ENCODE results near the gene RASGRP3. TPM values are rescaled to one million over a fixed set of nuclear protein-coding genes. Genes with fewer than 3 reads are reported as not detected.

RASGRP3 gene
- total RNA-seq, 1 donor from 2014 or later, result 4.3 TPM

DNA sequence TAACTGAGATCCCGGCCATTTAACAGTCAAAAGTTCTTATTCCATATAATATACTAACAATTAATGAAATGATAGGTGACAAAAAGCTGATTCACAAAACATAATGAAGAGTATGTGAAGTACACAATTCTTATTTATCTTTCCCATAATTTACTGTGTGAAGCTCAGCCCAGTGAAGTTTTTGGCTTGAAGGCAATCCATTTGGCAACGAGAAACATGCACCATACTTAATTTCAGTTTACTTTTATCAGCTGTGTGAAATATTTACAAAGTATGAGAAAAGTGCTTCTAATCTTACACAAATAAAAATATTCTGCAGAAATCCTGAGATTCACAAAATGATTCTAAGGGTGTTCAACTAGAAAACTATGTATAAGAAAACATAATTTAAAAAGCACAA is 110.3 kb downstream of the RASGRP3 start:
- no peak for ATAC-seq

GRCh38 chr2:33588232-33588631 is 111.8 kb downstream of the RASGRP3 start:
- ATAC-seq, result no peak

GRCh38 chr2:33589444-33589843 is 113.0 kb downstream of the RASGRP3 start:
- no peak for ATAC-seq

- no peak for ATAC-seq
These were observed 118.9 kb downstream of the RASGRP3 start for GRCh38 chr2:33595385-33595784.

DNA sequence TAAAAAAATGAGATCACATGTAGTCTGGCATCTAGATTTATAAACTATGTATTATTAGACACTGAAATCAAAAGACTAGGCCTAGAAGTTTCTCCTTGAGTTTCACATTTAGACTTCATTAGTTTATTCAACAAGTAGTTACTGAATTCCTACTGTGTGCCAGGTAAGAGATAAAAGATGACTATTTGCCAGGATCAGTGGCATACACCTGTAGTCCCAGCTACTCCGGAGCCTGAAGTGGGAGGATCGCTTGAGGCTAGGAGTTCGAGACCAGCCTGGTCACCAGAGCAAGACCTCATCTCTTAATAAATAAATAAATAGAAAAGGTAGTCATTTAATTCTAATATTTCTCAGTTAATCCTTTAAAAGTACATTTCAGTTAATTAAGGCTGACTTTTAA is 120.6 kb downstream of the RASGRP3 start:
- no peak for ATAC-seq

DNA sequence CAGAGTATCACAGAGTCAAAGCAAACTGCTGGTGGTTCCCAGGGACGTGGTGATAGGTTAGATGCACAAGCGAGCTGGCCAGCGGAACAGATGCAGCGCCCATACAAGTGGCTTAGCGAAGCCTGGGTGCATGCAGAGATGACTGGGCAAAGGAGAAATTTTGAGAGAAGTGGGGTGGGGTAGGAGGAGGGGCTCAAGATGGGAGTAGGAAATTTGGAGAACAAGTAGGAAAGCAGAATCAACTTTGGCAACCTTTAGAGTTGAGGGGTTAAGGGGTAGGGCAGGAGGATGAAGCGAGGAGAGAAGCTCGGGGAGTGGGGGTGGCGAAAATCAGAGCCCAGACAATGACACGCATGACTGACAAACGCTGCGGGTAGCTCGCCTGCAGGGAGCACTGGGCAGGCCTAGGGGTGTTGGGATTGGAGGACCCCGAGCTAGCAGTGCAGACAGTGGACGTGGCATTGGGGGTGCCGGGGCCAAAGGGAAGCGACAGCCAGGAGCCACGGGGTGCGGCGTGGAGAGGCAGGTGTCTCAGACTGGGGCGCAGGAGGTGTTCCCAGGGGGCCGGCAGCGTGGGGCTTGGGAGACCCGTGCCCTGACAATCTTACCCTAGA is 122.2 kb downstream of the RASGRP3 start:
- peak; percentile 43 for ATAC-seq

- peak; percentile 99 for ATAC-seq
These were observed 122.9 kb downstream of the RASGRP3 start, which contains the start of gene FAM98A for GRCh38 chr2:33599175-33599942. Gene FAM98A, minus strand, starts transcription at chr2:33599299. Its CDS starts 78 bp downstream, at chr2:33599221.

DNA sequence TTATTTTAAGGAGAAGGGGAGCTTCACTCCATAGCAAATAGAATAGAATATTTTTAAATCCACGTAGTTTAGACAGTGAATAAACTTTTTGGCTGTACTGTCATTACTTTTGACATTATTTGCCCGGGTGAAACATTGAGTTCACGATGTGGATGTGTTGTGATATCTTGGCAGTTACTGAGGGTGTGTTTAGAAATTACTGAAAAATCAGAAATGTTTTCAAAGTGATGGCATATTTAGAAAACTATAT is 123.4 kb downstream of the RASGRP3 start:
- no peak for ATAC-seq

DNA sequence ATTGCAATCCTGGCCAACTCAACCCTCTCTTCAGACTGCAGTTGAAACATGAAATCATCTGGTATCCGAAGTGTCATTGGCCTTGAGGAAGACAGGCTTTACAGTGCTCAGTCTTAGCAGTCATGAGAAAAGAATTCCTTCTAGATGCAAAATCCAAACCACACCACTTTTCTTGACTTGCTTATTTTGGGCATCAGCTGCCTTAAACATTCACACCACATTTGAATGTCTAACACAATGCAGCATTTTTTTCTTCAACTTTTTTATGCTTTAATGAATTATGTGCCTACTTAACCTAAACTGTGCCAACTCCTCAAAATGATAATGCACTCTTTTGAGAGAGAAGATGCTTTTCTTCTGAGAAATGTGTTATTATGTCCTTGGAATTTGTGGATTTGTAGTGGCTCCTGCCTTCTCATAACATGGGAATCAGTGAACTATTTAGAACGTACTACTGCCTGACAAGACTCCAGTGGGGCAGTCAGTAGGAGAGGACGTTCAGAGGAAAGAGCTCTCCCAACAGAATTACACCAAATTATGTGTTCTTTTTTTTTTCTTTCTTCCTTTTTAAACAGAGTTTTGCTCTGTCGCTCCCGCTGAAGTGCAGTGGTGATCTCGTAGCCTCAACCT is 125.9 kb downstream of the RASGRP3 start:
- ATAC-seq, result no peak

- ATAC-seq, result no peak
These were observed 127.0 kb downstream of the RASGRP3 start for GRCh38 chr2:33603416-33603815.

- ATAC-seq, result peak; percentile 87
These were observed 128.6 kb downstream of the RASGRP3 start for GRCh38 chr2:33605056-33605455.

- no peak for ATAC-seq
These were observed 129.7 kb downstream of the RASGRP3 start for GRCh38 chr2:33606100-33606499.

- ATAC-seq, result no peak
These were observed 130.2 kb downstream of the RASGRP3 start for GRCh38 chr2:33606622-33607021.

- no peak for ATAC-seq
These were observed 130.8 kb downstream of the RASGRP3 start for GRCh38 chr2:33607251-33607721.

- ATAC-seq, result no peak
These were observed 131.5 kb downstream of the RASGRP3 start for GRCh38 chr2:33607905-33608304.

DNA sequence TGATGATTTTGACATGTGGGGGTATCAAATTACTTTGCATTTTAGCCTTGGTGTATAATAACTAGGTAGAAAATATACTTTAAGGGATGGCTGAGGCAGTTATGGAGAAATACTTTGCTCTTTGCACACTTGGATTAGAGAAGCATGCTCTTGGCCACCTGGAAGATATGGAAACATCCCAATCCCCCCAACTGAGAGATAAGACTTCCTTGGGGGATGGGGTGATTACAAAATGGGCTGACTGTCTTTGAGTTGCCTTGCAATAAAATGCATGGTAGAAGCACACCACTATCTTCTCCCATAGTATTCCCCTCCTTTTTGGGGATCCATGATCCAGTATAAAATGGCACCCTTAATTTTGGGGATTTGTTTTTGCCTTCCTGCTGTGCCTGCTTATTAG is 137.7 kb downstream of the RASGRP3 start:
- no peak for ATAC-seq

Other genes with a start within 250 kb of the RASGRP3 start
- 41.4 TPM for gene FAM98A, start 122.7 kb downstream of the RASGRP3 start, total RNA-seq